Measurements from ENCODE around the gene ACSM3.
"Not testable (repeated sequence)": the region's sequence is repeated elsewhere in the genome, so short reads cannot be mapped to it uniquely, and the experiment has no call there.

The ACSM3 gene

DNA sequence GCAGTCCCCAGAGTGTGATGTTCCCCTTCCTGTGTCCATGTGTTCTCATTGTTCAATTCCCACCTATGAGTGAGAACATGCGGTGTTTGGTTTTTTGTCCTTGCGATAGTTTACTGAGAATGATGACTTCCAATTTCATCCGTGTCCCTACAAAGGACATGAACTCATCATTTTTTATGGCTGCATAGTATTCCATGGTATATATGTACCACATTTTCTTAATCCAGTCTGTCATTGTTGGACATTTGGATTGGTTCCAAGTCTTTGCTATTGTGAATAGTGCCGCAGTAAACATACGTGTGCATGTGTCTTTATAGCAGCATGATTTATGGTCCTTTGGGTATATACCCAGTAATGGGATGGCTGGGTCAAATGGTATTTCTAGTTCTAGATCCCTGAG lies 8.0 kb upstream of the ACSM3 start:
- not testable (repeated sequence) for DNase-seq (ENCODE audit: low spot score)

DNA sequence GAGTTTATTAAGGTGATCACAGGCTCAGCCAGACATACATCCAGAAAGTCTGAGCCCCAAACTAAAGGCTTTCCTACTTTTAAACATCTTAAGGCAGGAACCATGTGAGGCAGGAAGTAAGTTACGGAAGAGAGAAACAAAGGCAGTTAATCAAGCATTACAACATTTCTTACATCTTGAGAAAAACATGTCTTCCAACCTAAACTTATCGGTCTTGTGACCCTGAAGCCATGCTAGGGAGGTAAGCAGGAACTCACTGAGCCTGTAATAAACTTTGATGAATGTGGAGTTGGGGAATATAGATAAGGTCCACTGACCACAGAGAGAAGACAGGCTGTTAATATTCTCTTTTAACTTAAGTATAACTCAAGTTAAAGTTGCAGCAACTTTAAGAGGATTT lies 3.5 kb upstream of the ACSM3 start:
- DNase-seq (ENCODE audit: low spot score), result no peak

- DNase-seq (ENCODE audit: low spot score), result no peak
Observed at GRCh38 chr16:20761175-20761574, 2.6 kb upstream of the ACSM3 start.

DNA sequence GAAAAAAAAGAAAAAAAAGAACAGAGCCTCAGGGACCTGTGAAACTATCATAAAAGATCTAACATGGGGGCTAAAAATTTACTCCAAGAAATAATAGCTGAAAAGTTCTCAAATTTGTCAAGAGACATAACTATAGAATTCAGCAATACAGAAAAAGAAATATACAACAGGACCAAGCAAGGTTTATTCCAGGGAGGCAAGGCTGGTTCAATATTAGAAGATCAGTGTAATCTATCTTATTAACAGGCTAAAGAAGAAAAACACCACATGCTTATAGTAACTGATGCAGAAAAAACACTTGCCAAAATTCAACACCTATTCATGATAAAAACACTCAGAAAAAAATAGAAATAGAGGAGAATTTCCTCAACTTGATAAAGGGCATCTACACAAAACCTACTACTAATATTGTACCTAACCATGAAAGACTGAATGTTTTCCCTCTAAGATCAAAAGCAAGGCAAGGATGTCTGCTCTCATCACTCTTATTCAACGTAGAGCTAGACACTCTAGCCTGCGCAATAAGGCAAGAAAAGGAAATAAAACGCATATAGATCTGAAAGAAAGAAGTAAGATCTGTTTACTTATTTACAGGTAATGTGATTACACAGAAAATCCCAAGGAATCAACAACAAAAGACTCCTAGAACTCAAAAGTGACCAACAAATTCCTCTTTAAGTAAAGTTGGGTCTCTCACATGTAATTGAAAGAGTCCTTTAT lies 1.2 kb upstream of the ACSM3 start:
- DNase-seq (ENCODE audit: low spot score), result no peak

DNA sequence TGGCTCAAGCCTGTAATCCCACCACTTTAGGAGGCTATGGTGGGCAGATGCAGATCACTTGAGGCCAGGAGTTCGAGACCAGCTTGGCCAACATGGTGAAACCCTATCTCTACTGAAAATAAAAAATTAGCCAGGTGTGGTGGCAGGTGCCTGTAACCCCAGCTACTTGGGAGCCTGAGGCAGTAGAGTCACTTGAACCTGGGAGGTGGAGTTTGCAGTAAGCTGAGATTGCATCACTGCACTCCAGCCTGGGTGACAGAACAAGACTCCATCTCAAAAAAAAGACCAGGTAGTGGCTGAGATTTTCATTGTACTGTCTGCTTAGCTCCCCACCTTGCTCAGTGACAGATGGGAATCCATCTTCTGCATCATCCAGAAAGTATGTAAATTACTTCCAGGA lies 634 bp downstream of the ACSM3 start:
- DNase-seq (ENCODE audit: low spot score), result not testable (repeated sequence)

DNA sequence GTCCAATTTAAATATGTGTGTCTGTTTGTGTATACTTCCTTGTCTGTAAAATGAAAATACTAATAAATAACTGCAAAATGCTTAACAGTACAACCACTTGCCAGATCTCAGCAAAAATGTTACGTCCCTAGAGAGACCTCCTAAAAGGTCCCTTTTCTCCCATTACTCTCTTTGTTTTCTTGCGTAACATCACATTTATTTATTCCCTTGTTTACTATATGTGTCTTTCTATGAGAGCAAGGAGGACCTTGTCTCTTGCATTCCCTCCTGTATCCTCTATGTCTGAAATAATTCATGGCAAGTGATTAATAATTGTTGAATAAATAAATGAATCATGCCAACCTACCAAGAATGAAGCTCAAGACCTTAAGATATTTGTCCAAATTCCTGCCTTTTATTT lies 1.9 kb downstream of the ACSM3 start:
- DNase-seq (ENCODE audit: low spot score), result no peak

- DNase-seq (ENCODE audit: low spot score), result no peak
Observed at GRCh38 chr16:20766294-20766693, 2.5 kb downstream of the ACSM3 start.

DNA sequence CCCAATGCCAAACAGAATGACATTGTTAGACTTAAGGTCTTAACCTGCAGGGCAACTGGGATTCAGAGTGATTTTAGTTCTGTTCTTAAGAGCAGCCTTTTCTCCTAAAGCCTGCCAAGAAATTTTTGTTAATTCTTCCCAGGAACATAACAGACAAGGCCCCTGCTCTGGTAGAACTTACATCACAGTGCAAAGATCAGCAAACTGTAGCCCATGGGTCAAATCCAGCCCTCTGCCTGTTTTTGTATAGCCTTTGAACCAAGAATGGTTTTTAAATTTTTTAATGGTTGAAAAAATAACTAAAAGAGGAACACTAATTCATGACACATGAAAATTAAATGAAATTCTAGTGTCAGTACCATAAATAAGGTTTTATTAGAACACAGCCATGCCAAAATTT lies 3.8 kb downstream of the ACSM3 start:
- no peak for DNase-seq (ENCODE audit: low spot score)

GRCh38 chr16:20768121-20768520 lies 4.3 kb downstream of the ACSM3 start:
- no peak for DNase-seq (ENCODE audit: low spot score)

DNA sequence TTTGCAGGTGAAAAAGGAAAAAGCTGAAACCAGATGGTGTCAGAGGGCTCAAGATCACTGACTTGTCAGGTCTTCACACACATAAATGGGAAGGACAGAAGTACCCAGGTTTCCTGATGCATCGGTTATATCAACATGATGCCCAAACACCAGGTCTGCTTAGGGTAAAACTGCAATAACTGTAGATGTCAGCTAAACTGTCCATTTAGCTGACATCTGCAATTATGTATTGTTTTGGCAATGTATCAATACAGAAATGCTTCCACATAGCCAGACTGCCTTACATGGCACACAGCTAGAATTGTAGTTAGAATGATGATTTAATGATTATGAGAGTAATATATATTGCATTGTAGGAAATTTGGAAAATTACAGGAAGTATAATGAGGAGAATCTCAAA lies 5.0 kb downstream of the ACSM3 start:
- DNase-seq (ENCODE audit: low spot score), result no peak

DNA sequence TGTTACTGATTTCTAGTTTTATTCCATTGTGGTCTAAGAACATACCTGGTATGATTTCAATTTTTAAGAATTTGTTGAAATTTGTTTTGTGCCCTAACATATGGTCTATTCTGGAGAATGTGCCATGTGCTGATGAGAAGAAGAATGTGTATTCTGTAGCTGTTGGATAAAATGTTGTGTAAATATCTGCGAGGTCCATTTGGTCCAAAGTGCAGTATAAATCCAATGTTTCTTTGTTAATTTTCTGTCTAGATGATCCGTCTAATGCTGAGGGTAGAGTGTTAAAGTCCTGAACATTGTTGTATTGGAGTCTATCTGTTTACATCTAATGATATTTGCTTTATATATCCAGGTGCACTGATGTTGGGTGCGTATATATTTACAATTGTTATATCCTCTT lies 9.9 kb downstream of the ACSM3 start:
- DNase-seq (ENCODE audit: low spot score), result no peak

DNA sequence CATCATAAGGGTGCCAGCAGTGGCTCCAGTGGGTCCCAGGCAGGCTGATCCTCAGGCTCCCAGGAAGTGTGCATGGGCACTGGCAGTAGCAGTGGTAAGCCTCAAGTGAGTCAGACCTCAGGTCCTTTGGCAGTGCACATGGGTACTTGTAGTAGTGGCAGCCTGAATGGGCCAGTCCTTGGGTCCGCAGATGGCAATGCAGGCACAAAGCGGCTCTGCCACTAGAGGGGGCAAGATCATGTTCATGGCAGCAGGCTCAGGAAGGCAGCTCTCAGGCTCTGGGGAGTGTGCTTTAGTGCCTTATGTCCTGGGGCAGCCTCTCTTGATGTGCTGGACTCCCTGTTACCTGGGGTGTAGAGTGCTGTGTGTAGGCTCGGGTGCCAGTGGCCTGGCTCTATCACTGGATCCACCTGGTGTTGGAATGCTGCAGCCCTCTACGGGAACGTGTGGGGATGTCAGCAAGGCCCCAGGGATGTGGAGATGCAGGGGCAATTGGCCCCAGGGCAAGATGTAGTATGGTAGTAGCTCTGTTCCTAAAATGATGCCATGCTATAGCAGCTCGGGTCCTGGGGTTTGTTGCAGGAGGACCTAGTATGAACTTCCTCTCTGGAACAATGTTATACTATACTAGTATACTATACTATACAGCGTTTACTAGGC lies 11.0 kb downstream of the ACSM3 start:
- DNase-seq (ENCODE audit: low spot score), result peak; percentile 36

GRCh38 chr16:20781697-20782096 lies 17.9 kb downstream of the ACSM3 start:
- no peak for DNase-seq (ENCODE audit: low spot score)

- DNase-seq (ENCODE audit: low spot score), result no peak
Observed at GRCh38 chr16:20782470-20782869, 18.7 kb downstream of the ACSM3 start.

DNA sequence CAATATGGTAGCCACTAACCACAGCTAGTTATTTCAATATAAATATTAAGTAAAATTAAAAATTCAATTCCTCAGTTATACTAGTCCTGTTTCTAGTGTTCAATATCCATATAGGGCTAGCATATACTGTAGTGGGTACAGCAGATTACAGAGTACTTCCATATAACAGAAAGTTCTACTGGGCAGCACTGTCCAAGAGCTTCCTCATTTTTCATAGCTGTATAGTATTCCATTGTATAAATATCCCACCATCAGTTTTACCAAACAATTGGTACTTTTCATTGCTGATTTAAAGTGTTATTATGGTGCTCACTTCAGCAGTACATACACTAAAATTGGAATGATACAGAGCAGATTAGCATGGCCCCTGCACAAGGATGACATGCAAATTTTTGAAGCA lies 20.4 kb downstream of the ACSM3 start:
- no peak for DNase-seq (ENCODE audit: low spot score)

DNA sequence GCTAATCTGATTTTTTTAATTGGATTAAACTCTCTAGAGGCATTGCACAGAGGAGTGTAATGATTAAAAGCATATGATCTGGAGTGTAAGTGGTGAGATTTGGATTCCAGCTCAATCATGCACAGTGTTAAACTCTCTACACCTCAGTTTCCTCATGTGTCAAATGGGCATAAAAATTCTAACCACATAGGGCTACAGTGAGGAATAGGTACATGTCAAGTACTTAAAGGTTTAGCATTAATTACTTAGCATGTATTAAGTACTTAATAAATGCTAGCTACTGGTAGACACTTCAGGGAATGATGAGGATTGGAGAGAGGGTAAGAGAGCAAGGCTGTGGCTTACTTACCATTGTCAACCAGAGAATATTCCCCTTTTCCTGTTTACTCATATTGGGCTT lies 25.3 kb downstream of the ACSM3 start:
- no peak for DNase-seq (ENCODE audit: low spot score)

DNA sequence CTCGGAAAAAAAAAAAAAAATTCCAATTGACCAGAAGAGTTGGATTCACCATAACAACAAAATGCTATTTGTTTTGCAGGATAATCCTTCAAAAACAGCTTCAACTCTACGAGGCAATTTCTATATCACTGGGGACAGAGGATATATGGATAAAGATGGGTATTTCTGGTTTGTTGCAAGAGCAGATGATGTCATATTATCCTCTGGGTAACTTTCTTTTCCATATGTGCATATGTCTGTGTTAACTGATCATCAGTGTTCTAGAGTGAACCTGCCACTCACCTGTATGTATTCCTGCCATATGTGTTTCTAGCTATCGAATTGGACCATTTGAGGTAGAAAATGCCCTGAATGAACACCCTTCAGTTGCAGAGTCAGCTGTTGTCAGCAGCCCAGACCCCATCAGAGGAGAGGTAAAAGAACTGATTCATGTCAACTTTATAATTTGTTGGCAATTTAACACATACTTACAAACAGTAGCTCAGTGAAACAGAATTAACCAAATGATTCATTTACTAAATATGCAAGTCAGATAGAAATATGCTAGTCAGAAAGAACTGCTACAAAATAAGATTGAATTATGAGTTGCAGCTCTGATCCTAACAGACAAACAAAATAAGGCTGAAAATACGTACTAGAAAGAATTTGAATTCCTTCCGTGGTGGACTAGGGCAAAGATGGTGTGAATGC lies 28.3 kb downstream of the ACSM3 start:
- no peak for DNase-seq (ENCODE audit: low spot score)

DNA sequence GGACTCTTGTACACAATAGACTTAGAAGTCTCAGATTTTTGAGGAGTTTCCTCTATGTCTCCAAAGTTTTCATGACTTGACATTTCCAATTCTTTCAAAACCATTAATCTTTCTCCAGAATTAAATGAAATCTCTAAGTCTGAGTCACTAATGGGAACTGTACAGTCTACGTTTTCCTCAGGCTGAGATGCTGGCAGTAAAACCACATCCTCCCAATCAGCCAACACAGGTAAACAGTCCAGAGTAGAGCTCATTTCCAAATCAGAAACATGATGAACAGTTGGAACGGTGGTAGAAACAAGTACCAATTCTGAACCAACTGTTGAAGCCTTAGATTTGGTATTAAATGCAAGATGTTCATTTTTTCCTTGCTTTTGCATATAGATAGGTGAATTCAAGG lies 34.5 kb downstream of the ACSM3 start:
- DNase-seq (ENCODE audit: low spot score), result no peak

DNA sequence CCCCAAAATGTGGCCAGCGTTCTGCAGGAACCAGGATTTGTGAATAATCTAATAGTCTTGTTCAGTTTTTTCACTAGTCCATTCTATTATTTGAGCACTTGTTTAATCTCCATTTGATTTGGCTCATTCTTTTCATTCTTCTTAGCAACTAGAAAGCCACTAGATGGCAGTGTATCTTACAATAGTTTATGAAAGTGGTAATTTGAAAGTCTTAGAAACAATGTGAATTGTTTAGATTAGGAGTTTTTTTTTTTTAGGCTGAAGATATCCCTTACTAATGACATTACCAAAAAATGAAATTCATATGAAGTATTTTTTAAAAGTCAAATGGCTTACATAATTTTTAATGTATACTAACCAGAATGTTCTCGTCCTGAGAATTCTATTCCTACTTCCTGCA lies 35.8 kb downstream of the ACSM3 start:
- DNase-seq (ENCODE audit: low spot score), result no peak

DNA sequence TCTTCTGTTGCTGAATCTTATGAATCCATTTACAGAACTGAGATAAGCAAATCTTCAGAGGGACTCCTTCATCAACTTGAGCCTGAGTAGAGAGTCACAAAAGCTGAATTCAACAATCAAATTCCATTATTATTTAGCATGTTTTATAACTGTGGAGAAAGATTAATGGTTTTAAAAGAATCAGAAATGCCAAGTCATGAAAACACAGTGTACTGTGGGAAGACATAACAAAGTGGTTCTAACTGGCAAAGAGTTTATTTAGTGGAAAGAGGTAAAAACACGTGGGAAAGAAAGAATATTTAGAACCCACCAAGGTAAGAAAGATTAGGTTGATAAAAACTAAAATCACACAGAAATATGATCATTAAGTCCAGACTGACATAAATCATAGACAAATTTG lies 37.5 kb downstream of the ACSM3 start:
- DNase-seq (ENCODE audit: low spot score), result no peak

- DNase-seq (ENCODE audit: low spot score), result no peak
Observed at GRCh38 chr16:20803192-20803560, 39.4 kb downstream of the ACSM3 start.

GRCh38 chr16:20803561-20804214 lies 39.9 kb downstream of the ACSM3 start:
- no peak for DNase-seq (ENCODE audit: low spot score)

DNA sequence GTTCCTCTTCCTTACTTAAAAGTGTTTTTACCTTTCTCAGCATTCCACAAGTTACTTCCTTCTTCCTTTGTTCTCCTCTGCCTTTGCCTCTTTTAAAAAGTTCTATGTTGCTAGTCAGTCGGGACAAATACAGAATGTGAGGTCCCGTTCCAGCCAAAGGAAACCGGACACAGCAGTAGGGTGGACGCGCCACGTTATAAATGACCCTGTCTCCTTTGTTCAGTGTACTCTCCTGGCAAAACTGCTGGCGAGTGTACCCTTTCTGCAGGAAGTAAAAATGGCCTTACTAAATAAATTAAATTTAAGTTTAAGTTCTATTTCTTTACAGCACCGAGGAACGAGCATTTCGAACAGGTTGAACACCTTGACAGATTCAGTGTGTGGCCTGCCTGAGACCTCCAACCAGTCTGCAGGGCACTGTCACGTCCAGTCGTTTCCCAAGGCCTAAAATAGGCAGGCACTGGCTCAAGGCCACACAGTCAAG lies 41.9 kb downstream of the ACSM3 start:
- DNase-seq (ENCODE audit: low spot score), result not testable (repeated sequence)
